ENCODE data around the gene BAX.

DNA sequence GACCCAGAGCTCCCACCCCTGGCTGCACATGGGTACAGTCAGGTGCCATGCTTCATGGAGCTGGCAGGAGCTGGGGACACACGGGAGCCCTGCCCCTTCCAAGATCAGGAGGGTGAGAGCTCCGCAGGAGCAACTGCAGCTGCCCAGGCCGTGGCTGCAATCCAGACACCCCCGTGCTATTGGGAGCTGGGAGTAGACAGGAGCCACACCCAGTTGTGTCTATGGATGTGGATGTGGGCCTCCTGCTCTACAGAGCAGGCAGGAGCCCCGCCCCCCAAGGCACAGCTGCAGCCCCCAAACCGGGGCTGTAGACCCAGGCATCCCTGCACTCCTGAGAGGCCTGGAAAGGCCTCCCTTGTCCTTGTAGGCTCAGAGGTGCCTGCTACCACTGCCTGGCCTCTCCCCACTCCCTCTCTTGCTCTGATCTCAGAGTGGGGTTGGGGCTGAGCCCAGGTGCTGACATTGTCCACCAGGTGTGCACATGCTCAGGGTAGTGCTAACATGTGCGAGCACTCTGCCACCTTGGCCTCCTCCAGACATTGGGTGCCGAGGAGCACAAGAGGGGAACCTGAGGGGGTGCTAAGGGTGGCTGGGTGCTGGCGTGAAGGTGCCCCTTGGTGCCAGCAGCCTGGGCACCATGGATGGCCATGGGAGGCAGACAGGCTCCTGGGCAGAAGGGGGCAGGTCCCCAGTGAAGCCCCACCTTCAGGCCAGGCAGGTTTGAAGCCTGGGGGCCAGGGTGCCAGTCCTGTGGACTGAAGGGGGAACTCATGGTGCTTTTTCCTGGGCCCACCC, 8.0 kb upstream of the BAX start:
- TF ChIP-seq CTCF (IDR thresholded peaks at IDR 0.05) (no peak), EP300 (IDR thresholded peaks at IDR 0.05) (no peak)

All from tibial nerve (tissue), 4 donors.